Measurements from ENCODE around the gene EEF1A2.

- TF ChIP-seq POLR2A (IDR thresholded peaks at IDR 0.05; ENCODE audit: low read length): no peak
- TF ChIP-seq GATA1 (IDR thresholded peaks at IDR 0.05; ENCODE audit: low read depth, low read length): no peak
These were observed 20.9 kb downstream of the EEF1A2 start for GRCh38 chr20:63477944-63478343.

Measured in erythroblast (primary cell).